GM21526 (cell line): ENCODE measurements around the gene AGXT2.
"Not testable (repeated sequence)": the region's sequence is repeated elsewhere in the genome, so short reads cannot be mapped to it uniquely, and the experiment has no call there.

Experiments used
- ATAC-seq: cut with Tn5 transposase; IDR thresholded peaks from one replicate; pipeline ENCODE4 v1.9.1; 2021; ENCODE audit warnings: moderate library complexity; ENCODE audit not compliant: unreplicated experiment, low FRiP score

Gene AGXT2

GRCh38 chr5:35058374-35058788, 10.6 kb upstream of the AGXT2 start:
- peak; percentile 60 for ATAC-seq

GRCh38 chr5:35056686-35057085, 8.9 kb upstream of the AGXT2 start:
- no peak for ATAC-seq

- ATAC-seq = no peak
Observed at GRCh38 chr5:35052838-35053237, 5.1 kb upstream of the AGXT2 start.

- ATAC-seq = no peak
Observed at GRCh38 chr5:35050541-35051126, 2.9 kb upstream of the AGXT2 start.

- no peak for ATAC-seq
Observed at GRCh38 chr5:35048910-35049309, 1.2 kb upstream of the AGXT2 start.

GRCh38 chr5:35046774-35047173, 975 bp downstream of the AGXT2 start:
- ATAC-seq = no peak

GRCh38 chr5:35045280-35045679, 2.5 kb downstream of the AGXT2 start:
- no peak for ATAC-seq

GRCh38 chr5:35044649-35045048, 3.1 kb downstream of the AGXT2 start:
- ATAC-seq = no peak

- no peak for ATAC-seq
Observed at GRCh38 chr5:35042781-35043180, 5.0 kb downstream of the AGXT2 start.

GRCh38 chr5:35041261-35041660, 6.5 kb downstream of the AGXT2 start:
- ATAC-seq = no peak

GRCh38 chr5:35038891-35039290, 8.9 kb downstream of the AGXT2 start:
- no peak for ATAC-seq

GRCh38 chr5:35036536-35036935, 11.2 kb downstream of the AGXT2 start:
- ATAC-seq = no peak

GRCh38 chr5:35035929-35036328, 11.8 kb downstream of the AGXT2 start:
- ATAC-seq = not testable (repeated sequence)

- no peak for ATAC-seq
Observed at GRCh38 chr5:35035271-35035670, 12.5 kb downstream of the AGXT2 start.

GRCh38 chr5:35032356-35032755, 15.4 kb downstream of the AGXT2 start:
- no peak for ATAC-seq

- ATAC-seq = no peak
Observed at GRCh38 chr5:35031276-35031675, 16.5 kb downstream of the AGXT2 start.

GRCh38 chr5:35030426-35031100, 17.2 kb downstream of the AGXT2 start:
- ATAC-seq = no peak

- no peak for ATAC-seq
Observed at GRCh38 chr5:35029333-35029732, 18.4 kb downstream of the AGXT2 start.

- ATAC-seq = no peak
Observed at GRCh38 chr5:35026941-35027340, 20.8 kb downstream of the AGXT2 start.

GRCh38 chr5:35026280-35026840, 21.4 kb downstream of the AGXT2 start:
- ATAC-seq = no peak

- ATAC-seq = no peak
Observed at GRCh38 chr5:35024911-35025510, 22.7 kb downstream of the AGXT2 start.
